HG03039 (cell line): Measurements from ENCODE around the gene ATP5F1B.
"Not testable (repeated sequence)": the region's sequence is repeated elsewhere in the genome, so short reads cannot be mapped to it uniquely, and the experiment has no call there.

Experiments used
- ATAC-seq: cut with Tn5 transposase; IDR thresholded peaks from one replicate; pipeline ENCODE4 v1.9.1; 2021; ENCODE audit warnings: mild to moderate bottlenecking, moderate library complexity; ENCODE audit not compliant: unreplicated experiment

ATP5F1B gene

DNA sequence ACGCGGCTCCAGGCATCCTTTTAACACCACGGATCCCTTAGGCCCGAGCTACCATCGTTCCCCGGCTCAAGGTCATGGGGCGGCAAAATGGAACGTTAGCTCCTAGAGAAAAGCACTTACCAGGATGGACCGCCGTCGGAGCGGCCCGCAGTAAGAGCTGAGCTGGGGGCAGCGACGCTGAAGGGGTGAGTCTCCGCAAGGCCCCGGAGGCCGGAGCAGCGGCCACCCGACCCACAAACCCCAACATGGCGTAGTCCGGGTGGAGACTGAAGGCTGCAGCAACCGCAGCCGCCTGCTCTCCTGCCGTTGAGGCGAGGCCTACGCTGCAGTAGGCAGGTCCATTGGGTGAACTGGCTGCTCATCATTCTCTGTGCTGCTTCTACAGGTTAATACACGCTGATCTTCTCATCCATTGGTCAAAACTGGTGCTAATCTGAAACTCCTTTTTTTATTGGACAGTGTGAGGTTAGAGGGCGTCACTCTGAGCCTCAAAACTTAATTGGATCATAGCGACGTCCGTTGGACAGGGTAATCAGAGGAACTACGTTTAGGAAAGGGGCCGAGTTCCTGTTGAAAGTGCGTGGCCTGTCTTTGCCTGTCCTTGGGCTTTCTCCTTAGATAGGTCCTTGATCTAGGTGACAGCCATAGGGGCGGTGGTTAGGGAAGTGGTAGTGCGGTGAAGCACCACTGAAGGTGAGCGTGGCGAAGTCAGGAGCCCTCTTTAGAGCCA lies at the start of gene ATP5F1B:
Gene ATP5F1B, minus strand, starts transcription at position 268 of the 730 bp plus-strand sequence. Its CDS starts 21 bp downstream, at position 247.
- peak; percentile 96 for ATAC-seq

DNA sequence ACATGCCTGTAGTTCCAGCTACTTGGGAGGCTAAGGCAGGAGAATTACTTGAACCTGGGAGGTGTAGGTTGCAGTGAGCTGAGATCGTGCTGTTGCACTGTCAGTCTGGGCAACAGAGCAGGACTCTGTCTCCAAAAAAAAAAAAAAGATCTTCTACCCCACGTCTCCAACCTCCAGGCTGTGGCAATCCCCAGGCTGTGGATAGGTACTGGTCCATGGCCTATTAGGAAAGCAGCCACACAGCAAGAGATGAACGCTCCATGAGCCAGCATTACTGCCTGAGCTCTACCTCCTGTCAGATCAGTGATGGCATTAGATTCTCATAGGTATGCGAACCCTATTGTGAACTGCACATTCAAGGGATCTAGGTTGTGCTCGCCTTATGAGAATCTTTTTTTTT lies 48.4 kb upstream of the ATP5F1B start:
- ATAC-seq, result no peak

DNA sequence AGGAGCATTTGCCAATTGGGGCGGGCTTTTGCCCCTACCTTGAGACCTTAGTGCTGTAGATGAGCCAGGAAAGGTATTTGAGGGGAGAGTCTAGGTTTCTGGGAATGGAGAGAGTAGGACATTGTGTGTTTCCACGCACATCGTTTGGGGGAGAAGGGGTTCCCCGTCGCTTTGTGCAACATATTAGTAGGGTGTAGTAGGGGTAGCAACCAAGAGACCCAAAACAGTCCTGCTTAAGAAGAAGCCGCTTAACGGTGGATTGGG lies 43.0 kb upstream of the ATP5F1B start:
- ATAC-seq, result no peak

DNA sequence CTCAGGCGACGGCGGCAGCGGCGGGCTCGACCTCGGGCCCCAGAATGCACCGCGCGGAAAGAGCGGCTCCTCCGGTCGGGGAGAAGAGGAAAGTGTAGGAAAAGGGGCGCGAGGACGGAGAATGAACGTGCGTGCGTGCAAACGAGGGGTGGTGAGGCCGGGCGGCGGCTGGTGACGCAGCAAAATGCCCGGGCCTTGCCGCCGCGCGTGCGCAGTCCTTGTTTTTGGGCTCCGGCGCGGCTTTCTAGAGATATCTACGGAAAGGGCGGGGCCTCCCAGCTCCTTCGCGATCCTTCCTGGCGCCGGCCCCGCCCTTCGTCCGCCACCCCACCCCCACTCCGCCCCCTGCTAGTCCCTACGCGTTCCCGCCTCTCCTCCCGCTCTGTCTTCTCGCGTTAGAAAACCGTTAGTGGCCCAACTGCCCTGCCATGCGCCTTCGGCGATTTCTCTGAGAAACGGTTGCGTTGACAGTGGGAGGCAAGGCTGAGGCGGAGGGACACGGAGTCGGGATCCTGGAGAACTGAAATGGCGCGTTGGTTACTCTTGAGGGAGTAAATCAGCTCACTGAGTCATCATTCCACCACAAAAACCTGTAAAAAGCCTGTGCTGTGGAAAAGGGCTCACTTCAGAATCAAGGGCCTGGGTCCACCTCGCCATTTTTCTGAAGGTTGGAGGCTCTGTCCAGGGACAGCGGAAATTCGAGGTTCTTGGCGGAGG lies 42.5 kb upstream of the ATP5F1B start, which contains the start of gene PTGES3:
Gene PTGES3, minus strand, starts transcription at position 156 of the 717 bp plus-strand sequence. CDS start 285 bp downstream, outside the sequence.
- ATAC-seq, result peak; percentile 68

DNA sequence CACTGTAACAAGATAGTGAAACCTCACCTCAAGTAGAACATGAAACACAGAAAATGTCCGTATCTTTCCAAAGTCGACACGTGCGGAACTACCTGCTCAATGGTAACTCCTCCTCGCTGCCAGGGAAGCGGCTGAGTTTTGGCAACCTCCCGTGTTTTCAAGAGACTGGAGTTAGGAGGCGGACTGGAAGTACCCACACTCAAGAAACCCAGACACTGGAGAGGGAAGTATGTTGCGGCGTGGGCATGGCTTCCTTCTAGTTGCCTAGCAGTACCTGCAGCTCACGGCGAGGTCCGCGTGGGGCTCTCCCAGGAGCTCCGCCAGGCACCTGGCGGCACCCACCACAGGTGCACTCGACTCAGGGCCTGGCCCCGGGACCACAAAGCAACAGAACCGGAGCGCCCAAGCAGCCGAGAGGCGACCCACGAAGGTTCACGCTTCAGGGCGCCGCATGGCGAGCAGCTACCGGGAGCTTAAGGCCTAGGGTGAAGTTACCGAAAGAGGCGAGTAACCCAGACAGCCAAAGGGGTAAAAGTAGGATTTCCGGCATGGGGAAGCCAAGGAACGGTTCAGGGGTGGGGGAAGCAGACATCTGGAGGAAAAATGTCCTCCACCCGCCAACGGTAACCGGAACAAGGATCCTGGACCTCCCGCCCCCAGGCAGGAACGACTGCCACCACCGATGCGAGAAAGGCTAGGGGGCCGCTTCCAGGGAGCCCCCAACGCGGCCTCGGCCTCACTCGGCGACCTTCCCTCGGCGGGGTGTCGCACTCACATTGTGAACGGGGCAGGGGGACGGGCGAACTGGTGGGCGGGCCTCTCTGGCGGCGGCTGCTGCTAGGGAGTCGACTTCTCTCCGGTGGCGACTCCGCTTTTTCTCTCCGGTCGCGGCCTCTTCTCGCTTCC lies 41.7 kb upstream of the ATP5F1B start:
- peak; percentile 8 for ATAC-seq

DNA sequence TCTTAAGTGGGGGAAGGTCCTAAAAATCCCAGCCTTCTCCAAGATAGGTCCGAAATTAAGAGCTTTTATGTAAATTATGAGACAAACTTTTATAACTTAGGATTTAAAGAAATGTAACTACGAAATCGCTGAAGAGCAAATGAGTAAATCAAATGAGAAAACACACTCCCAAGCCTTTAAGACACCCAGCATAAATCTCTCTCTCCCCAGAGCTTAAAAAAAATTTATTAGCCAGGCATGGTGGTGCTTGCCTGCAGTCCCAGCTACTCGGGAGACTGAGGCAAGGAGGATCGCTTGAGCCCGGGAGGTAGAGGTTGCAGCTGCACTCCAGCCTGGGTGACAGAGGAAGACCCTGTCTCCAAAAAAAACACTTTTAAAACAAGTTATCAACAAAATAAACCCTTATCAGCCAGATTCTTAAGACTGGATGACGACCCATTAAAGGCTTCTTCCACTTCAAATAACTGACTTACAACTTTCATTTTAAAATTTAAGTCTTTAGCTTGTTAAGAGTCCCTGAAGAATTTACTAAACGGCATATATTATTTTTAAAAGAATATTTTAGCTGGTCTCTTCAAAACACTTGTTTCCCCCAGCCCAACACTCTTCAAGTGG lies 39.1 kb upstream of the ATP5F1B start:
- ATAC-seq, result no peak

DNA sequence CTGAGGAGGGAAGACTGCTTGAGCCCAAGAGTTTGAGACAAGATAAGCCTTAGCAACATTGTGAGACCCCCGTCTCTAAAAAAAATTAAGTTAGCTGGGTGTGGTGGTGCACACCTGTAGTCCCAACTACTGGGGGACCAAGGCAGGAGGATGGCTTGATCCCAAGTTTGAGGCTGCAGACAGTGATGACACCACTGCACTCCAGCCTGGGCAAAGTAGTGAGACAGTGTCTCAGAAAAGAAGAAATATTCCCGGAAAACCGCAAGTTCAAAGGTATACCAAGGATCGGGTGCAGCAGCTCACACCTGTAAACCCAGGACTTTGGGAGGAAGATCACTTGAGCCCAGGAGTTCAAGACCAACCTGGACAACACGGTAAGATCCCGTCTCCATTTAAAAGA lies 36.5 kb upstream of the ATP5F1B start:
- ATAC-seq, result no peak

DNA sequence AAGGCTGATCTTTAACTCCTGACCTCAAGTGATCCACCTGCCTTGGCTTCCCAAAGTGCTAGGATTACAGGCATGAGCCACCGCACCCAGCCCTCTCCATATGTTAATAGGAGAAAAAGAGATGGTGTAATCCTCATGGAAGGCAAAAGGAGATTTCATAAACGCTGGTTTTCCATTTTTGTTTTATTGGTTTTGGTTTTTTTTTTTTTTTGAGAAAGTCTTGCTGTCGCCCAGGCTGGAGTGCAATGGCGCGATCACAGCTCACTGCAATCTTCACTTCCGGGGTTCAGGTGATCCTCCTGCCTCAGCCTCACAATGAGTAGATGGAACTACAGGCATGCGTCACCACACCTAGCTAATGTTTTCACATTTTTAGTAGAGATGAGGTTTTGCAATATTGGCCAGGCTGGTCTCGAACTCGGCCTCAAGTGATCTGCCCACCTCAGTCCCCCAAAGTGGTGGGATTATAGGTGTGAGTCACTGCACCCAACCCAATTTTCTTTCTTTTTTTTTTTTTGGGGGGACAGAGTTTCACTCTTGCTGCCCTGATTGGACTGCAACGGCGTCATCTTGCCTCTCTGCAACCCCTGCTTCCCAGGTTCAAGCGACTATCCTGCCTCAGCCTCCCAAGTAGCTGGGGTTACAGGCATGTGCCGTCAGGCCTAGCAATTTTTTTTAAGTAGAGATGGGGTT lies 34.2 kb upstream of the ATP5F1B start:
- ATAC-seq, result no peak

DNA sequence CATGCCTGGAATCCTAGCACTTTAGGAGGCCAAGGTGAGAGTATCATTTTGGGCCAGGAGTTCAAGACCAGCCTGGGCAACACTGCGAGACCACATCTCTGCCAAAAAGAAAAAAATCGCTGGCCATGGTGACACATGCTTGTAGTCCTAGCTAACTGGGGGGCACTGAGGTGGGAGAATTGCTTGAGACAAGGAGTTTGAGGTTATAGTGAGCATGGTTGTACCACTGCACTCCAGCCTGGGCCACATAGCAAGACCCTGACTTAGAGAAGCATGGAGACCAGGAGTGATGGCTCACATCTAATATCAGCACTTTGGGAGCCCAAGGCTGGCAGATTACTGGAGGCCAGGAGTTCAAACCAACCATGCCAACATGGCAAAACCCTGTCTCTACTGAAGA lies 33.1 kb upstream of the ATP5F1B start:
- no peak for ATAC-seq

DNA sequence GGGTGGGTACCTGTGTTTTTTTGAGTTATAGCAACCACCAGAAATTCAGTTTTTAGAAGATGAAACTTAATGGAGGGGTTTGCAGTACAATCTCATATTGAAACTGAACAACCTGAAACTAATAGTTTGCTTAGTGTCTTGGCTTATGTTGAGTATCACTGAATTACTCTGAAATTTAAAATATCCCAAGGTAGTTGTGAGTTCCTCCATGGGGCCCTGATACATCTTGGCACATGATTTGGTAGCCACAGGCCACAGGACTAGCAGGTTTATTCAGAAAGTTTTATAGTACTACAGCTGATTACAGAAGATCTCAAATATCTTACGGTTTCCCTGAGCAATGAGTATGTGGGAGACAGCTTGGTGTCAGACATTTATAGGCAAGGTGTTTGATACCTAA lies 31.9 kb upstream of the ATP5F1B start:
- no peak for ATAC-seq

DNA sequence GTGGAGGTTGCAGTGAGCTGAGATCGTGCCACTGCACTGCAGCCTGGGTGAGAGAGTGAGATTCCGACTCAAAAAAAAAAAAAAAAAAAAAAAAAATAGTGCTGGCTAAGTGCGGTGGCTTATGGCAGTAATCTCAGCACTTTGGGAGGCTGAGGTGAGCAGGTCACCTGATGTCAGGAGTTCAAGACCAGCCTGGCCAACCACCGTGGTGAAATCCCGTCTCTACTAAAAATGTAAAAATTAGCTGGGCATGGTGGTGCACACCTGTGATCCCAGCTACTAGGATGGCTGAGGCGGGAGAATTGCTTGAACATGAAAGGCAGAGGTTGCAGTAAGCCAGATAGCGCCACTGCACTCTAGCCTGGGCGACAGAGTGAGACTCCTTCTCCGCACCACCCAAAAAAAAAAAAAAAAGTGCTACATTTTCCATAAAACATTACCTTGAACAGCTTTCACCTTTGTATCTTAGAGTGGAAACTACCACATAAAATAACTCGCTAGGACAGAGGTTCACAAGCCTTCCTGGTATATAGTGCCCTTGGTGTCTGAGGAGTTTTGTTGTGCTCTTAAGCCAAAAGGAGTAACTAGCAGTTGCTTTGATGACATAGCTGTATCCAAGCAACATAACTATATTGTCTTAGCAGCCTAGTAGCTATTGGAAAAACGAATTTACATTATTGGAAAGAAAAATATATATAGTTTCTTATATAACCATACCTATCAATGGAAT lies 31.2 kb upstream of the ATP5F1B start:
- ATAC-seq, result no peak

DNA sequence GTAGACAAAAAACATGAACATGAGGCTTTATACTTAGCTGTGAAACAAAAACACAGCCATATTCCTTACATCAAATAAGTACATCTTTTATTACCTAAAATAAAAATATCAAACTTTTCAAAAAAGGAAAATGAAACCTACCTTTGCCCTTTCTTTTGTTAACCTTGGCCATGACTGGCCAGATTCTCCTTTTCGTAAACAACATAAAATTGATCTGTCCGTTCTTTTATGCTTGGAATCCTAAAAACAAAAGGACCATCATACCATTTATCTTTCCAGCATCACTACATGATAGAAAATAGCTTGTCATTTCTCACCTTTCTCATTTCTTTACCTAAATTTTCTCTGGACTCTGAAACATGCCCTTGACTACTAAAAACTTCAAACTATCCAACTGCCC lies 25.8 kb upstream of the ATP5F1B start:
- ATAC-seq, result no peak

DNA sequence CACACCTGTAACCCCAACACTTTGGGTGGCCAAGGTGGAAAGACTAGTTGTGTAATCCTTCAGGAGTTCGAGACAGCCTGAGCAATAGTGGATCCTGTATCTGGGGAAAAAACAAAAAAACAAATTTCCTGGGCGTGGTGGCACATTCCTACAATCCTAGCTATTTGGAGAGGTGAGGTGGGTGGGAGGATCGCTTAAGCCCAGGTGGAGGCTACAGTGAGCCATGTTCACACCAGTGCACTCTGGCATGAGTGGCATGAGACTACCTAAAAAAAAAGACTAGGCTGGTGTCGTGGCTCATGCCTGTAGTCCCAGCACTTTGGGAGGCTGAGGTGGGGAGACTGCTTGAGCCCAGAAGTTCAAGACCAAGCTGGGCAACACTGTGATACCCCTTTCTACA lies 25.1 kb upstream of the ATP5F1B start:
- no peak for ATAC-seq

DNA sequence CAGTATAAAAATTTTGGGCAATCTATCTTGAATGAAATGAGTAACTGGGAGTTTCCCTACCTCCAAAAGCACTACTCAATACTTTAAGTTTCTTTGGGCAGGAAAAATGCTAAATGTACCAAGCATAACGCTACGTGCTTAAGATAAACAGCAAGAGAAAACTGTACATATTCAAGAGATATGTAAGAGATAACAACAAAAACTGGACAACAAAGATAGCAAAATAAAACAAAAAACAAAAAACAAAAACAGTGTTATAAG lies 22.3 kb upstream of the ATP5F1B start:
- no peak for ATAC-seq

DNA sequence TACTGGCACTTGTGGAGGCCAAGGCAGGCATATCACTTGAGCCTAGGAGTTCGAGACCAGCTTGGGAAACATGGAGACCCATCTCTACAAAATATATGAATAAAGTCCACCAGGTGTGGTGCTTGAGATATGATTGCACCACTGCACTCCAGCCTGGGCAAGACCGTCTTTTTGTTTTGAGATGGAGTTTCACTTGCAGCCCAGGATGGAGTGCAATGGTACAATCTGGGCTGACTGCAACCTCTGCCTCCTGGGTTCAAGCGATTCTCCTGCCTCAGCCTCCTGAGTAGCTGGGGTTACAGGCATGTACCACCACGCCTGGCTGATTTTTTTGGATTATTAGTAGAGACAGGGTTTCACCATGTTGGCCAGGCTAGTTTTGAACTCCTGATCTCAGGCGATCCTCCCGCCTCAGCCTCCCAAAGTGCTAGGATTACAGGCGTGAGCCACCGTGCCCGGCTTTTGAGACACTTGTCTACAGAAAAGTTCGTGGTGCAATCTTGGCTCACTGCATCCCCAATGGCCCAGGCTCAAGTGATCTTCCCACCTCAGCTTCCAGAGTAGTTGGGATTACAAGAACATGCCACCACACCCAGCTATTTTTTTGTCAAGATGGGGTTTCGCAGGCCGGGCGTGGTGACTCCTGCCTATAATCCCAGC lies 16.3 kb upstream of the ATP5F1B start:
- no peak for ATAC-seq

DNA sequence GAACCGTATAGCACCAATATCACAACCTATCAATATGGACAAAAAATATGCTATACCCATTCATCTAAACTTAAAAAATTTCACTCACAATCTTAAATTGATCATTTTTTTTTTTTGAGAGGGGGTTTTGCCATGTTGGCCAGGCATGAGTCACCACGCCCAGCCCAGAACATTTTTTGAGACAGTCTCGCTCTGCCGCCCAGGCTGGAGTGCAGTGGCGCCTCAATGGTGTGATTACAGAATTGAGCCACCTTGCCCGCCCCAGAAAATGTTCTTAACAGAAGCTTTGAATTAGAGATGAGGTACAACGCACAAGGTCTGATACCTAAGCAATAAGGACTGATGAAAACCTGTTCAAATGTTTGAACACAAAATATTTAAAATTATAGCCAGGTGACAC lies 15.8 kb upstream of the ATP5F1B start:
- ATAC-seq, result no peak

DNA sequence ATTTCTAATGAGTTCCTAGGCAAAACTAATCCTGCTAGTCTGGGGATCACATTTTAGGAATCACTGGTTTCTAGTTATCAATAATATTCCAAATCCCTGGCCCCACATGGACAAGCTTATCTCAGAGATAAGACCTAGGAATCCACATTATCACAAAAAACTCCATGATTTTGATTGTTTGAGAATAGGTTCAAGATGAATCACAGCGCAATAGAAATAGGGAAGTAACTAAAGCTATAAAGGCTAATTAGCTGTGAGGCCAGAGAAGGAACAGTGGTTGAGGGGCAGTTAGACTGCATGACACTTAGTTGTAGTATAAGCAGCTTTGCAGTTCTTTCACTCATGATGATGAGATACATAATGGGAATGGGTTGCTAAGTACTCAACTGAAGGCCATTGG lies 13.1 kb upstream of the ATP5F1B start:
- ATAC-seq, result no peak

DNA sequence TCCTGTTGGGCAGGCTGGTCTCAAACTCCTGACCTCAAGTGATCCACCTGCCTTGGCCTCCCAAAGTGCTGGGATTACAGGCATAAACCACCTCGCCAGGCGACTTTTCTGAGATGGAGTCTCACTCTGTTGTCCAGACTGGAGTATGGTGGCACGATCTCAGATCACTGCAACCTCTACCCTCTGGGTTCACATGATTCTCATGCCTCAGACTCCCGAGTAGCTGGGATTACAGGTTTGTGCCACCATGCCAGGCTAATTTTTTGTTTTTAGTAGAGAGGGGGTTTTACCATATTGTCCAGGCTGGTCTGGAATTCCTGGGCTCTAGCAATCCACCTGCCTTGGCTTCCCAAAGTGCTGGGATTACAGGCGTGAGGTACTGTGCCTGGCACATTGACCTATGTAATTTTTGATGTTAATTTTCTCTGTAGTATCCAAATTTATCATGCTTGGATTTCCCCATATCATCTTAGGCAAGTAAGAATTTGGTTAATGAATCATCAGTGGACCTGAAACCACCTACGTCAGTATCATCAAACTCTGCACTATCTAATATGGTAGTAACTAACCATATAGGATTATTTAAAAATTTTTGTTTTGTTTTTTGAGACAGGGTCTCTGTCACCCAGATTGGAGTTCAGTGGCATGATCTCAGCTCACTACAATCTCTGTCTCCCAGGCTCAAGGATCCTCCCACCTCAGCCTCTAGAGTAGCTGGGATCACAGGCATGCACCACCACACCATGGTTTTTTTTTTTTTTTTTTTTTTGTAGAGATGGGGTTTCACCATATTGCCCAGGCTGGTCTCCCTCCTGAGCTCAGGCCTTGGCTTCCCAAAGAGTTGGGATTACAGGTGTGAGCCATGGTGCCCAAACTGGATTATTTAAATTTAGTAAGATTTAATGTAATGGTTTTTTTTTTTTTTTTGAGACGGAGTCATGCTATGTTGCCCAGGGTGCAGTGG lies 11.9 kb upstream of the ATP5F1B start:
- ATAC-seq, result no peak

DNA sequence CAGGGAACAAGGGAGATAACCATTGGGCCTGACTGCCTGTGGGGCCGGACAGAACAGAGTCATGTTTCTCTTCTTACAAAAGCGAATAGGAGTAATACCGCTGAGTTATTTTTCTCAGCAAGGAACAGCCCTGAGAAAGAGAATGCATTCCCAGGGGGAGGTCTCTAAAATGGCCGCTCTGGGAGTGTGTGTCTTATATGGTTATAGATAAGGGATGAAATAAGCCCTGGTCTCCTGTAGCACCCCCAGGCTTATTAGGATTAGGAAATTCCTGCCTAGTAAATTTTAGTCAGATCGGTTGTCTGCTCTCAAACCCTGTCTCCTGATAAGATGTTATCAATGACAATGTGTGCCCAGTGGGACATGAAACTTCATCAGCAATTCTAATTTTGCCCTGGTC lies 8.0 kb upstream of the ATP5F1B start:
- ATAC-seq, result not testable (repeated sequence)
